SK-N-MC (cell line): ENCODE results near the gene WDR37.
"Not testable (repeated sequence)": the region's sequence is repeated elsewhere in the genome, so short reads cannot be mapped to it uniquely, and the experiment has no call there.

Experiments
- DNase-seq: peaks from one replicate; pipeline ENCODE4 v3.0.0-alpha.2; 2011; ENCODE audit warnings: low read depth, low spot score
- H3K27ac ChIP-seq: fragments of 200-600 bp; sonication (generic); 2 replicates; pipeline ENCODE4 v1.5.1; 2016; ENCODE audit warnings: mixed run types
- H3K36me3 ChIP-seq: fragments of 200-600 bp; sonication (generic); 2 replicates; pipeline ENCODE4 v1.6.1; 2017; ENCODE audit warnings: antibody characterized with exemption, low read length, mixed read lengths; ENCODE audit not compliant: insufficient read depth
- H3K4me3 ChIP-seq: fragments of 200-600 bp; sonication (generic); 2 replicates; pipeline ENCODE4 v1.5.1; 2016
- H3K9ac ChIP-seq: fragments of 200-600 bp; sonication (generic); 2 replicates; pipeline ENCODE4 v1.8.0; 2017; ENCODE audit warnings: mixed run types, mixed read lengths; ENCODE audit not compliant: insufficient read length
- H3K9me3 ChIP-seq: fragments of 200-600 bp; sonication (generic); 2 replicates; pipeline ENCODE4 v1.6.1; 2017; ENCODE audit warnings: low read depth, mild to moderate bottlenecking, antibody characterized with exemption, low read length, moderate library complexity, mixed read lengths
- EZH2 ChIP-seq: fragments of 200-600 bp; sonication (generic); IDR thresholded peaks from one replicate; pipeline ENCODE4 v1.6.1; 2017; ENCODE audit warnings: antibody characterized with exemption
- FOXP2 ChIP-seq: optimal IDR thresholded peaks from 2 replicates; pipeline ENCODE3; 2011; ENCODE audit warnings: mild to moderate bottlenecking, moderate library complexity; ENCODE audit not compliant: insufficient read depth; ENCODE audit errors: extremely low read length, control extremely low read depth
- POLR2AphosphoS5 ChIP-seq: IDR thresholded peaks from 2 replicates; pipeline ENCODE4 v1.6.1; 2012; ENCODE audit warnings: mild to moderate bottlenecking, low read depth, low read length, borderline replicate concordance

Gene WDR37

DNA sequence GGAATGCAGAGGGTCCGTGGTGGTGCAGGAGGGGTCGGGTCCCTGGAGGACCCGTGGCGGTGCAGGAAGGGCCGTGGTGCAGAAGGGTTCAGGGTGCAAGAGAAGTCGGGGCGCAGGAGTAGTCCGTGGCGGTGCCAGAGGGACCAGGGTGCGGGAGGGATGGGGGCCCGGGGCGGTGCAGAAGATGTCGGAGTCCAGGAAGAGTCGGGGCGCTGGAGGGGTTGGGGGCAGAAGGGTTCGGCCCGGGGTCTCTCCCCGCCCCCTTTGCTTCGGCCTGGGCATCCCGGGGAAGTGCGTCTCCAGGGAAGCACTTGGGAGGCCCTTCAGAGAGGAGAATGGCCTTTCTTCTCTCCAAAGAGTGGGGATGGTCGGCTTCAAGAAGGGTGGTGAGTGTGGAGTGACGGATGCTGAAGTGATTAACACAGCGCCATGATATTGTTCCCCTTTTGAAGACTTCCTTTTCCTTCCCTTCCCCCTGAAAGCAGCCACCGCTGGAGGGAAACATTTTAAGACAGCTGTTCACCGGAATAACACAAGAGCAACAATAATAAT, 997 bp downstream of the WDR37 start:
- Histone ChIP-seq H3K36me3 (peaks cover 2% of the 10 kb centered on the region; the same call in 1 of the 2 replicates), H3K9ac (peak overlapping the region; percentile 60), H3K27ac (no peak overlapping the region), H3K4me3 (peak overlapping the region; percentile 84), H3K9me3 (no peaks in the 10 kb centered on the region)
- TF ChIP-seq POLR2AphosphoS5: no peak
- no peak for TF ChIP-seq FOXP2
- no peak for TF ChIP-seq EZH2
- DNase-seq: no peak

DNA sequence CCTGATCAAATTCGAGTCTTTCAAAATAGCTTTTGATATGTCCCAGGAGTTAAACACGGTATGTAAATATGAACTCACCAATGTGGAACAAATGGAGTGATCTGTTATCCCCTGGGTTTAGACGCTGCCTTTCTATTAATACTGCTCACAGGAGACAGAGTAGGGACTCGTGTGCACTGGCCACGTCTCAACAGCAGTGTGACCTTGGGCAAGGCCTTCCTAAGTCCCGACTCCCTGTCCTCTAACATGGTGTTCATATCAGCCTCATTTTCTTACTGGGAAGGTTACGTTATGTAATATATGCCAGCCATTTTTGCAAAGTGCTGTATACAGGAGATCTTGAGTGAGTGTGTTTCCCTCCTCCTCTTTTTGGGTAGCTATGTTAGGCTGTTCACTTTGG, 1.8 kb downstream of the WDR37 start:
- peaks cover 2% of the 10 kb centered on the region; the same call in 1 of the 2 replicates for H3K36me3 ChIP-seq
- H3K4me3 ChIP-seq: peak overlapping the region; percentile 84
- TF ChIP-seq POLR2AphosphoS5: no peak
- no peak for TF ChIP-seq FOXP2
- TF ChIP-seq EZH2: no peak
- H3K27ac ChIP-seq: no peak overlapping the region
- H3K9ac ChIP-seq: no peak overlapping the region
- no peak for DNase-seq
- H3K9me3 ChIP-seq: no peaks in the 10 kb centered on the region

- H3K27ac ChIP-seq: no peak overlapping the region
- TF ChIP-seq FOXP2: no peak
- no peak for TF ChIP-seq POLR2AphosphoS5
- no peak for TF ChIP-seq EZH2
- H3K36me3 ChIP-seq: no peaks in the 10 kb centered on the region
- H3K9me3 ChIP-seq: no peaks in the 10 kb centered on the region
- no peak for DNase-seq
- no peak overlapping the region for H3K4me3 ChIP-seq
- H3K9ac ChIP-seq: no peak overlapping the region
Measured at GRCh38 chr10:1059902-1060301, 3.7 kb downstream of the WDR37 start.

GRCh38 chr10:1061930-1062774, 6.0 kb downstream of the WDR37 start:
- no peak for DNase-seq
- no peaks in the 10 kb centered on the region for H3K36me3 ChIP-seq

DNA sequence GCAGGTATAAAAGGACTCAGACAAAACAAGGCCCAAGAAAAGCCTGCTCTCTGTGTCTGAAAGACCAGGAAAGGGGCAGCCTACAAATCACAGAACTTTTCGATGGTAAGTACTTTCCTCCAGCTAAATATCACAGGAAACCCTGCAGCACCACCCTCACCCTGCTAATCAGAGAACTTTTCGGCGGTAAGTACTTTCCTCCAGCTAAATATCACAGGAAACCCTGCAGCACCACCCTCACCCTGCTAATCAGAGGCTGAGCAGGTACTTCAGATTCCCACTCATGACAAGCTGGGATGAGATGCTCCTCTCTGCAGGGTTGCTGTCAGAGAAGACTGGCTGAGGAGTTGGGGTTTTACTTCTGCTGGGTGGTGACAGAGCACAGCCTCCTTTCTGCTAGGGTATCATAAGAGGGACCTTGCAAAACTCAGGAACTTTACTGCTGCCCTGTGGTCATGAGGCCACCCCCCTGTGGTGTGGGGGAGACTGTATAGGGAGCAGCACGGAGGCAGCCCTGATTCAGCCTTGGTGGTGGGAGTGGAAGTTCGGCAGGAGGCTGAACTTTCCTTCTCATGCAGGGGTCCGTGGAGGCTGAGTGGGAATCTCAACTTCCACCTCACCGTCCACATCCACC, 7.2 kb downstream of the WDR37 start:
- no peak overlapping the region for H3K9ac ChIP-seq
- H3K9me3 ChIP-seq: no peaks in the 10 kb centered on the region
- no peak for DNase-seq
- no peak overlapping the region for H3K4me3 ChIP-seq
- no peak overlapping the region for H3K27ac ChIP-seq
- TF ChIP-seq EZH2: no peak
- no peak for TF ChIP-seq POLR2AphosphoS5
- TF ChIP-seq FOXP2: no peak
- H3K36me3 ChIP-seq: no peaks in the 10 kb centered on the region

More at GRCh38 chr10:1061930-1062774, 6.0 kb downstream of the WDR37 start:
- Histone ChIP-seq H3K9ac (no peak overlapping the region), H3K27ac (no peak overlapping the region), H3K4me3 (no peak overlapping the region), H3K9me3 (no peaks in the 10 kb centered on the region)
- no peak for TF ChIP-seq POLR2AphosphoS5
- TF ChIP-seq EZH2: no peak
- no peak for TF ChIP-seq FOXP2

- Histone ChIP-seq H3K4me3 (no peak overlapping the region), H3K9me3 (no peaks in the 10 kb centered on the region), H3K36me3 (no peaks in the 10 kb centered on the region), H3K27ac (no peak overlapping the region), H3K9ac (no peak overlapping the region)
- no peak for DNase-seq
- TF ChIP-seq FOXP2 (no peak), POLR2AphosphoS5 (no peak), EZH2 (no peak)
Measured at GRCh38 chr10:1064964-1065247, 8.7 kb downstream of the WDR37 start.

DNA sequence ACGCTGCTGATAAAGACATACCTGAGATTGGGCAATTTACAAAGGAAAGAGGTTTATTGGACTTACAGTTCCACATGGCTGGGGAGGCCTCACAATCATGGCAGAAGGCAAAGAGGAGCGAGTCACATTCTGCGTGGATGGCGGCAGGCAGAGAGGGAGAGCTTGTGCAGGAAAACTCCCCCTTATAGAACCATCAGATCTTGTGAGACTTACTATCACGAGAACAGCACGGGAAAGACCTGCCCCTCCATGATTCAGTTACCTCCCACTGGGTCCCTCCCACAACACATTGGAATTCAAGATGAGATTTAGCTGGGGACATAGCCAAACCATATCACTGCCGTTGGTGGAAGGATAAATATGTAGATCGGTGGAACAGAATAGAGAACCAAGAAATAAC, 10.5 kb downstream of the WDR37 start:
- H3K36me3 ChIP-seq, H3K27ac ChIP-seq, H3K9ac ChIP-seq, DNase-seq, H3K4me3 ChIP-seq, H3K9me3 ChIP-seq: not testable (repeated sequence)

DNA sequence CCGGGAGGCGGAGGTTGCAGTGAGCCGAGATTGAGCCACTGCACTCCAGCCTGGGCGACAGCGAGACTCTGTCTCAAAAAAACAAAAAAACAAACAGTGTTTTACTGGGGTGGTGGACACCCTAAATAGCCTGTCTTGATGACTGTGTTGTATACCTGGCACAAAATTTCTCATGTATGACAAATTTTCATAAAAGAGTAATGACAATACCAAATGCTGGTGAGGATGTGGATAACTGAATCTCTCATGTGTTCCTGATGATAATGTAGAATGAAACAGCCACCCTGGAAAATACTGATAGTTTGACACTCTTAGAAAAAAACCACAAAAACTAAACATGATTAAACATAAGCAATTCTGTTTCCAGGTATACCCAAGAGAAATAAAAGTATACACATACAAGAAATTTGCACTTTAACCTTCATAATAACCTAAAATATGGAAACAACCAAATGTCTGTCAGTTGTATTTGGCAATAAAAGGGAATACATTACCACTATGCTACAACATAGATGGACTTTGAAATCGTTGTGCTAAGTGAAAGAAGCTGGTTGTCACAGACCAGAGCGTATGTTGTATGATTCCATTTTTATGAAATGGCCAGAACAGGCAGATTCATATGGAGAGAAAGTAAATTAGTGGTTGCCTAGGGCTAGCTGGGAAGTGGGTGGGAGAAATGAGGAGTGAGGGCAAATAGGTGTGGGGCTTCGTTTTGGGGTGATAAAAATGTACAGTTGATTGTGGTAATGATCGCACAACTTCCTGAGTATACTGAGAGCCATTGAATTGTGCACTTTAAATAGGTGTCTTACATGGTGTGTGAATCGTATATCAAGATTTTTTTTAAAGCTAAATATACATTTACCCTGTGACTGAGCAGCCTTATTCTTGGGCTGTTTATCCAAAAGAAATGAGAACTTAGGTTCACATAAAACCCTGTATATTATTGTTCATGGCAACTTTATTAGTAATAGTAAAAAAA, 12.5 kb downstream of the WDR37 start:
- no peak for DNase-seq
- Histone ChIP-seq H3K9me3 (no peaks in the 10 kb centered on the region), H3K27ac (no peak overlapping the region), H3K4me3 (no peak overlapping the region), H3K9ac (no peak overlapping the region), H3K36me3 (no peaks in the 10 kb centered on the region)
- no peak for TF ChIP-seq EZH2
- no peak for TF ChIP-seq FOXP2
- TF ChIP-seq POLR2AphosphoS5: no peak
